ENCODE results near the gene LOXHD1.

GRCh38 chr18:46696702-46697101 lies 39.7 kb upstream of the LOXHD1 start:
- TF ChIP-seq AFF4 (CRISPR knock-in tag; IDR thresholded peaks at IDR 0.05; ENCODE audit: borderline replicate concordance) = no peak
- TF ChIP-seq, protein P1, sequence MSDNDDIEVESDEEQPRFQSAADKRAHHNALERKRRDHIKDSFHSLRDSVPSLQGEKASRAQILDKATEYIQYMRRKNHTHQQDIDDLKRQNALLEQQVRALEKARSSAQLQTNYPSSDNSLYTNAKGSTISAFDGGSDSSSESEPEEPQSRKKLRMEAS (CRISPR knock-in tag; IDR thresholded peaks at IDR 0.05) = no peak
- TF ChIP-seq MXD4 (CRISPR knock-in tag; IDR thresholded peaks at IDR 0.05; ENCODE audit: borderline replicate concordance) = no peak
